SK-N-SH (cell line): ENCODE results near the gene DSCAM. TPM values are rescaled to one million over a fixed set of nuclear protein-coding genes. Genes with fewer than 3 reads are reported as not detected.

Source experiments
- CTCF ChIA-PET: fragments of 300-600, 350-600 bp; formaldehyde crosslinking; extraction: SDS; loops from one replicate; lab custom pipeline; 2021; lab: Yijun Ruan, JAX
- POLR2A ChIA-PET: fragments of 350-600 bp; sonication (Branson Sonifier 250); formaldehyde crosslinking; extraction: SDS; loops from one replicate; lab custom pipeline; 2020; ENCODE audit warnings: antibody characterized with exemption, inconsistent platforms; lab: Yijun Ruan, JAX
- DNase-seq: peaks from one replicate; pipeline ENCODE4 v3.0.0; 2012
- H2AFZ ChIP-seq: fragments of 200-600 bp; sonication (generic); 2 replicates; pipeline ENCODE4 v1.8.1; 2016; ENCODE audit warnings: antibody characterized with exemption, mild to moderate bottlenecking, low read depth
- H3F3A ChIP-seq: fragments of 200-600 bp; sonication (generic); replicated peaks from 2 replicates; pipeline ENCODE3; 2016; ENCODE audit warnings: antibody characterized with exemption, mild to moderate bottlenecking; ENCODE audit not compliant: insufficient read depth
- H3K27ac ChIP-seq, 2 experiments: fragments of 200-500 bp in 1 of 2; fragments of 200-600 bp in 1 of 2; sonication (Bioruptor generic) in 1 of 2; sonication (generic), shearing (Covaris generic) in 1 of 2; 2 replicates each; pipeline versions ENCODE4 v1.5.1 to v1.6.1; 2014 to 2016; ENCODE audit warnings: low read depth in 2 of 2, inconsistent platforms in 1 of 2, low read length in 1 of 2, mild to moderate bottlenecking in 1 of 2, mixed read lengths in 1 of 2
- H3K27me3 ChIP-seq: fragments of 200-600 bp; sonication (generic), shearing (Covaris generic); 2 replicates; pipeline ENCODE4 v1.6.1; 2016; ENCODE audit warnings: mixed run types; ENCODE audit not compliant: insufficient read depth
- H3K36me3 ChIP-seq, 2 experiments: fragments of 200-500 bp in 1 of 2; fragments of 200-600 bp in 1 of 2; sonication (Bioruptor generic) in 1 of 2; sonication (generic) in 1 of 2; replicated peaks in 1 of 2; 2 replicates each; pipeline versions ENCODE3 to v1.5.1; 2014 to 2016; ENCODE audit warnings: low read length in 1 of 2, mild to moderate bottlenecking in 1 of 2; ENCODE audit not compliant: insufficient read depth in 2 of 2, control insufficient read depth in 1 of 2
- H3K4me1 ChIP-seq, 2 experiments: fragments of 200-500 bp in 1 of 2; fragments of 200-600 bp in 1 of 2; sonication (Bioruptor generic) in 1 of 2; sonication (generic), shearing (Covaris generic) in 1 of 2; 2 replicates each; pipeline versions ENCODE4 v1.5.1 to v1.6.1; 2014 to 2016; ENCODE audit warnings: low read depth in 1 of 2, low read length in 1 of 2, mixed run types in 1 of 2; ENCODE audit not compliant: insufficient read depth in 2 of 2, control insufficient read depth in 1 of 2
- H3K4me2 ChIP-seq: fragments of 200-600 bp; sonication (generic), shearing (Covaris generic); 2 replicates; pipeline ENCODE4 v1.6.1; 2017; ENCODE audit warnings: mixed run types
- H3K4me3 ChIP-seq, 2 experiments: fragments of 200-500 bp in 1 of 2; fragments of 200-600 bp in 1 of 2; sonication (Bioruptor generic) in 1 of 2; sonication (generic), shearing (Covaris generic) in 1 of 2; 2 replicates each; pipeline versions ENCODE4 v1.5.1 to v1.8.1; 2014 to 2016; ENCODE audit warnings: low read depth in 2 of 2, inconsistent platforms in 1 of 2, low read length in 1 of 2, mild to moderate bottlenecking in 1 of 2, mixed read lengths in 1 of 2, moderate library complexity in 1 of 2
- H3K79me2 ChIP-seq: fragments of 200-600 bp; sonication (generic); 2 replicates; pipeline ENCODE4 v1.8.1; 2017; ENCODE audit warnings: mild to moderate bottlenecking; ENCODE audit not compliant: insufficient read depth
- H3K9ac ChIP-seq: fragments of 200-600 bp; sonication (generic); 2 replicates; pipeline ENCODE4 v1.6.1; 2017; ENCODE audit warnings: mixed run types
- H3K9me2 ChIP-seq: fragments of 200-600 bp; sonication (generic); 2 replicates; pipeline ENCODE4 v1.6.1; 2017; ENCODE audit warnings: mixed run types
- H3K9me3 ChIP-seq: fragments of 200-600 bp; sonication (generic); 2 replicates; pipeline ENCODE4 v1.6.1; 2017; ENCODE audit warnings: mixed run types, mild to moderate bottlenecking, moderate library complexity
- H4K20me1 ChIP-seq: fragments of 200-600 bp; sonication (generic); 2 replicates; pipeline ENCODE4 v1.6.1; 2017; ENCODE audit warnings: mild to moderate bottlenecking, mixed run types; ENCODE audit not compliant: insufficient read depth
- EP300 ChIP-seq, 2 experiments: IDR thresholded peaks; 2 replicates each; pipeline versions ENCODE4 v1.4.0 to v1.6.1; 2012; ENCODE audit warnings: borderline replicate concordance in 1 of 2, low read depth in 1 of 2, low read length in 1 of 2
- EZH2phosphoT487 ChIP-seq: fragments of 200-600 bp; sonication (generic); IDR thresholded peaks from 2 replicates; pipeline ENCODE4 v1.6.1; 2017; ENCODE audit warnings: low read depth, mixed run types, mild to moderate bottlenecking, antibody characterized with exemption, moderate library complexity, borderline replicate concordance
- FOSL2 ChIP-seq: IDR thresholded peaks from 2 replicates; pipeline ENCODE4 v1.4.0; 2012; ENCODE audit warnings: low read depth, mild to moderate bottlenecking, moderate library complexity, borderline replicate concordance
- FOXJ3 ChIP-seq: sonication (generic); formaldehyde crosslinking; IDR thresholded peaks from 2 replicates; pipeline ENCODE4 v1.5.1; 2020; ENCODE audit warnings: mild to moderate bottlenecking, missing genetic modification reagents
- GATA2 ChIP-seq: sonication (generic); formaldehyde crosslinking; IDR thresholded peaks from 2 replicates; pipeline ENCODE4 v1.5.0; 2020; ENCODE audit warnings: mild to moderate bottlenecking, missing genetic modification reagents
- MXI1 ChIP-seq: IDR thresholded peaks from 2 replicates; pipeline ENCODE4 v1.6.1; 2012; ENCODE audit warnings: mild to moderate bottlenecking, low read depth, low read length, improper control_type of control experiment
- NRF1 ChIP-seq: IDR thresholded peaks from 2 replicates; pipeline ENCODE4 v1.6.1; 2012; ENCODE audit warnings: low read depth, mild to moderate bottlenecking, low read length
- POLR2AphosphoS5 ChIP-seq: IDR thresholded peaks from 2 replicates; pipeline ENCODE4 v1.6.1; 2012; ENCODE audit warnings: low read depth, low read length
- RAD21 ChIP-seq: IDR thresholded peaks from 2 replicates; pipeline ENCODE4 v1.6.1; 2012; ENCODE audit warnings: mild to moderate bottlenecking, low read length
- RCOR1 ChIP-seq: fragments of 150-350 bp; IDR thresholded peaks from 2 replicates; pipeline ENCODE4 v1.6.1; 2017; ENCODE audit warnings: antibody characterized with exemption, low read length
- RFX5 ChIP-seq: IDR thresholded peaks from 2 replicates; pipeline ENCODE4 v1.6.1; 2012; ENCODE audit warnings: mild to moderate bottlenecking, improper control_type of control experiment, low read length
- TEAD4 ChIP-seq: IDR thresholded peaks from 2 replicates; pipeline ENCODE4 v1.4.0; 2012; ENCODE audit warnings: mild to moderate bottlenecking, borderline replicate concordance; ENCODE audit not compliant: insufficient read depth
- YY1 ChIP-seq: IDR thresholded peaks from 2 replicates; pipeline ENCODE4 v1.4.0; 2012; ENCODE audit warnings: low read depth, mild to moderate bottlenecking
- WGBS: methylation state at CpG from one replicate; pipeline ENCODE4 v1.1.6; 2017; ENCODE audit warnings: low lambda C conversion rate; 5-methylcytosine and 5-hydroxymethylcytosine counted together
- polyA plus RNA-seq, 3 experiments: library from polyadenylated mRNA; depleted of rRNA; stranded (reverse); fragments of >200 nt; gene quantifications; 2 replicates each; pipeline ENCODE4 v1.2.3, GENCODE V29; 2012
- TF ChIP-seq, protein P1 (sequence below): IDR thresholded peaks from 2 replicates; pipeline ENCODE4 v1.4.0; 2012; ENCODE audit warnings: low read depth
- TF ChIP-seq, protein P2 (sequence below): fragments of 200-600 bp; sonication (generic); IDR thresholded peaks from 2 replicates; pipeline ENCODE4 v1.6.1; 2017; ENCODE audit warnings: antibody characterized with exemption, mild to moderate bottlenecking, moderate library complexity
- TF ChIP-seq, protein P3 (sequence below): fragments of 150-350 bp; IDR thresholded peaks from 2 replicates; pipeline ENCODE4 v1.6.1; 2016; ENCODE audit warnings: mild to moderate bottlenecking, low read depth, low read length
- TF ChIP-seq, protein P4 (sequence below): IDR thresholded peaks from 2 replicates; pipeline ENCODE4; 2012
- TF ChIP-seq, protein P5 (sequence below): IDR thresholded peaks from 2 replicates; pipeline ENCODE4 v1.4.0; 2012; ENCODE audit warnings: low read depth, borderline replicate concordance
- TF ChIP-seq, protein P6 (sequence below): IDR thresholded peaks from 2 replicates; pipeline ENCODE4 v1.4.0; 2012; ENCODE audit warnings: low read depth, borderline replicate concordance

The DSCAM gene
- polyA plus RNA-seq, 1 of the 3 experiments (the other 2 are of a cell fraction), result not detected

DNA sequence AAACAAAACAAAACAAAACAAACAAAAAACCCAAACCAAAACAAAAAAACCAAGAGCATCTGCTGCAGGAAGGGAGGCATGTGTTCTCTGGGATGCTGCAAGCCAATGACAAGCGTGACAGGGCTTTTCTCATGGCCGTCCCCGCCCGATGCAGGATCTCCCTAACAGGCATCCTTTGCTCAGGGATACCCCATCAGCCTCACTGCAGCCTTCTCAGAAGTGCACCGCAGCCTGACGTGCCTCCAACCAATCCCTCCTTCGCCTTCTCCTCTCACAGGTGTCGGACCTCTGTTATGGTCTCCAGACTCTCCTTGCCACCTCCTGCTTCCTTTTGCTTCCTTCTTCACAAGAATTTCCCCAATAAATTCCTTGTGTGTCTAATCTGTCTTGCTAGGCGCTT is 832.6 kb downstream of the DSCAM start:
- H2AFZ ChIP-seq, result no peak overlapping the region
- no peaks in the 10 kb centered on the region for H4K20me1 ChIP-seq
- H3K4me1 ChIP-seq, result no peaks in the 10 kb centered on the region
- no peak overlapping the region for H3K4me2 ChIP-seq
- H3K79me2 ChIP-seq, result no peaks in the 10 kb centered on the region
- 38% methylated on average over 6 of the region's 9 CpGs for WGBS
- no peaks in the 10 kb centered on the region for H3K9me2 ChIP-seq
- ChIA-PET CTCF (no interaction called here), POLR2A (no interaction called here)
- no peaks in the 10 kb centered on the region for H3K36me3 ChIP-seq
- no peak for DNase-seq
- H3K27ac ChIP-seq, result no peak overlapping the region
- TF ChIP-seq NRF1, result no peak
- no peak for TF ChIP-seq POLR2AphosphoS5
- TF ChIP-seq, protein P1, sequence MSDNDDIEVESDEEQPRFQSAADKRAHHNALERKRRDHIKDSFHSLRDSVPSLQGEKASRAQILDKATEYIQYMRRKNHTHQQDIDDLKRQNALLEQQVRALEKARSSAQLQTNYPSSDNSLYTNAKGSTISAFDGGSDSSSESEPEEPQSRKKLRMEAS, result no peak
- TF ChIP-seq, protein P2, sequence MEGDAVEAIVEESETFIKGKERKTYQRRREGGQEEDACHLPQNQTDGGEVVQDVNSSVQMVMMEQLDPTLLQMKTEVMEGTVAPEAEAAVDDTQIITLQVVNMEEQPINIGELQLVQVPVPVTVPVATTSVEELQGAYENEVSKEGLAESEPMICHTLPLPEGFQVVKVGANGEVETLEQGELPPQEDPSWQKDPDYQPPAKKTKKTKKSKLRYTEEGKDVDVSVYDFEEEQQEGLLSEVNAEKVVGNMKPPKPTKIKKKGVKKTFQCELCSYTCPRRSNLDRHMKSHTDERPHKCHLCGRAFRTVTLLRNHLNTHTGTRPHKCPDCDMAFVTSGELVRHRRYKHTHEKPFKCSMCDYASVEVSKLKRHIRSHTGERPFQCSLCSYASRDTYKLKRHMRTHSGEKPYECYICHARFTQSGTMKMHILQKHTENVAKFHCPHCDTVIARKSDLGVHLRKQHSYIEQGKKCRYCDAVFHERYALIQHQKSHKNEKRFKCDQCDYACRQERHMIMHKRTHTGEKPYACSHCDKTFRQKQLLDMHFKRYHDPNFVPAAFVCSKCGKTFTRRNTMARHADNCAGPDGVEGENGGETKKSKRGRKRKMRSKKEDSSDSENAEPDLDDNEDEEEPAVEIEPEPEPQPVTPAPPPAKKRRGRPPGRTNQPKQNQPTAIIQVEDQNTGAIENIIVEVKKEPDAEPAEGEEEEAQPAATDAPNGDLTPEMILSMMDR, result no peak
- no peak for TF ChIP-seq TEAD4
- TF ChIP-seq MXI1, result no peak
- TF ChIP-seq EP300 (IDR thresholded peaks at IDR 0.05; ENCODE audit: borderline replicate concordance in 1 of 2, low read depth in 1 of 2, low read length in 1 of 2), result no peak
- TF ChIP-seq GATA2 (CRISPR knock-in tag), result no peak
- no peak for TF ChIP-seq RCOR1
- no peak for TF ChIP-seq FOSL2
- no peak for TF ChIP-seq RAD21
- H3K9me3 ChIP-seq, result no peaks in the 10 kb centered on the region
- no peaks in the 10 kb centered on the region for H3F3A ChIP-seq
- no peaks in the 10 kb centered on the region for H3K27me3 ChIP-seq
- no peak overlapping the region for H3K4me3 ChIP-seq
- H3K9ac ChIP-seq, result no peak overlapping the region

DNA sequence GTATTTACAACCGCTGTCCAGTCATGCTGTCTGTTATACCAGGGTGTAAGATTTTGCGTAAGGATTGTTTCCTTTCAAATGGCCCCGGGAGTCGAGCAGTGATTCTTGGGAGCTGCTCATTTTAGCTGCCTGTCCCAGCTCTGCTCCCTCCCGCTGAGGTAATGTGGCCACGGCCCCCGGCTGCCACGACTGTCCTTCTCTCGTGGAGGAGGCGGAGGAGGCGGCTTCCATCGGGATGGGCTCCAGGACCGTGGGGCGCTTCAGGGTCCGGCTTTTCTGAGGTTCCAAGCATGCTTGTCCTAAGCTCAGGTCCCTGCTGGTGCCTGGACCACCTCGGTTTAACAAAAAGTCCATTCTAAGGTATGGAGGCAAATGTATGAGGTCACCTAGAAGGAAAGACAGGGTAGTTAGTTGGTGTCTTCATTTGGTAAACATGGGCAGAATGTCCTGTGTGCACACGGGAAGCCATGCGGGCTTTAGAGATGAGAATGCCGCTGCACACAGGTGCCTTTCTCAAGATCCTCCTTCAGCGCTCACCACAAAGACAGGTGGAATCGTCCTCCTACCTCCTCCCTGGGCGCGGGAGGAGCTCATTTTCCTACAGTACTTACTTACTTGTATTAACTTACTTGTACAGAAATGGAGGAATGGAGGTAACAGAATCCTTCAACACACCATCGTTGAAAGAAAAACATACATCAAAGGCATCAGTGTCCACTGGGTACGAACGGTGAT is 833.8 kb downstream of the DSCAM start:
- WGBS, result 47% methylated on average over 25 of the region's 26 CpGs
- H3K9me3 ChIP-seq, result no peaks in the 10 kb centered on the region
- H3K27ac ChIP-seq, result no peak overlapping the region
- no peaks in the 10 kb centered on the region for H3K79me2 ChIP-seq
- H2AFZ ChIP-seq, result no peak overlapping the region
- no peaks in the 10 kb centered on the region for H3K4me1 ChIP-seq
- H3K9ac ChIP-seq, result no peak overlapping the region
- H4K20me1 ChIP-seq, result no peaks in the 10 kb centered on the region
- H3K36me3 ChIP-seq, result no peaks in the 10 kb centered on the region
- DNase-seq, result no peak
- H3F3A ChIP-seq, result no peaks in the 10 kb centered on the region
- no peaks in the 10 kb centered on the region for H3K27me3 ChIP-seq
- CTCF ChIA-PET, result no interaction called here
- H3K9me2 ChIP-seq, result no peaks in the 10 kb centered on the region
- POLR2A ChIA-PET, result no interaction called here
- H3K4me3 ChIP-seq, result no peak overlapping the region
- H3K4me2 ChIP-seq, result no peak overlapping the region
- no peak for TF ChIP-seq RFX5
- TF ChIP-seq, protein P3, sequence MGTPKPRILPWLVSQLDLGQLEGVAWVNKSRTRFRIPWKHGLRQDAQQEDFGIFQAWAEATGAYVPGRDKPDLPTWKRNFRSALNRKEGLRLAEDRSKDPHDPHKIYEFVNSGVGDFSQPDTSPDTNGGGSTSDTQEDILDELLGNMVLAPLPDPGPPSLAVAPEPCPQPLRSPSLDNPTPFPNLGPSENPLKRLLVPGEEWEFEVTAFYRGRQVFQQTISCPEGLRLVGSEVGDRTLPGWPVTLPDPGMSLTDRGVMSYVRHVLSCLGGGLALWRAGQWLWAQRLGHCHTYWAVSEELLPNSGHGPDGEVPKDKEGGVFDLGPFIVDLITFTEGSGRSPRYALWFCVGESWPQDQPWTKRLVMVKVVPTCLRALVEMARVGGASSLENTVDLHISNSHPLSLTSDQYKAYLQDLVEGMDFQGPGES, result no peak
- TF ChIP-seq RCOR1, result no peak
- no peak for TF ChIP-seq YY1
- TF ChIP-seq, protein P4, sequence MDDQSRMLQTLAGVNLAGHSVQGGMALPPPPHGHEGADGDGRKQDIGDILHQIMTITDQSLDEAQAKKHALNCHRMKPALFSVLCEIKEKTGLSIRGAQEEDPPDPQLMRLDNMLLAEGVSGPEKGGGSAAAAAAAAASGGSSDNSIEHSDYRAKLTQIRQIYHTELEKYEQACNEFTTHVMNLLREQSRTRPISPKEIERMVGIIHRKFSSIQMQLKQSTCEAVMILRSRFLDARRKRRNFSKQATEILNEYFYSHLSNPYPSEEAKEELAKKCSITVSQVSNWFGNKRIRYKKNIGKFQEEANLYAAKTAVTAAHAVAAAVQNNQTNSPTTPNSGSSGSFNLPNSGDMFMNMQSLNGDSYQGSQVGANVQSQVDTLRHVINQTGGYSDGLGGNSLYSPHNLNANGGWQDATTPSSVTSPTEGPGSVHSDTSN, result no peak
- no peak for TF ChIP-seq EZH2phosphoT487
- TF ChIP-seq, protein P5, sequence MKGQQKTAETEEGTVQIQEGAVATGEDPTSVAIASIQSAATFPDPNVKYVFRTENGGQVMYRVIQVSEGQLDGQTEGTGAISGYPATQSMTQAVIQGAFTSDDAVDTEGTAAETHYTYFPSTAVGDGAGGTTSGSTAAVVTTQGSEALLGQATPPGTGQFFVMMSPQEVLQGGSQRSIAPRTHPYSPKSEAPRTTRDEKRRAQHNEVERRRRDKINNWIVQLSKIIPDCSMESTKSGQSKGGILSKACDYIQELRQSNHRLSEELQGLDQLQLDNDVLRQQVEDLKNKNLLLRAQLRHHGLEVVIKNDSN, result no peak
- TF ChIP-seq FOSL2, result no peak
- TF ChIP-seq, protein P6, sequence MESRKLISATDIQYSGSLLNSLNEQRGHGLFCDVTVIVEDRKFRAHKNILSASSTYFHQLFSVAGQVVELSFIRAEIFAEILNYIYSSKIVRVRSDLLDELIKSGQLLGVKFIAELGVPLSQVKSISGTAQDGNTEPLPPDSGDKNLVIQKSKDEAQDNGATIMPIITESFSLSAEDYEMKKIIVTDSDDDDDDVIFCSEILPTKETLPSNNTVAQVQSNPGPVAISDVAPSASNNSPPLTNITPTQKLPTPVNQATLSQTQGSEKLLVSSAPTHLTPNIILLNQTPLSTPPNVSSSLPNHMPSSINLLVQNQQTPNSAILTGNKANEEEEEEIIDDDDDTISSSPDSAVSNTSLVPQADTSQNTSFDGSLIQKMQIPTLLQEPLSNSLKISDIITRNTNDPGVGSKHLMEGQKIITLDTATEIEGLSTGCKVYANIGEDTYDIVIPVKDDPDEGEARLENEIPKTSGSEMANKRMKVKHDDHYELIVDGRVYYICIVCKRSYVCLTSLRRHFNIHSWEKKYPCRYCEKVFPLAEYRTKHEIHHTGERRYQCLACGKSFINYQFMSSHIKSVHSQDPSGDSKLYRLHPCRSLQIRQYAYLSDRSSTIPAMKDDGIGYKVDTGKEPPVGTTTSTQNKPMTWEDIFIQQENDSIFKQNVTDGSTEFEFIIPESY, result no peak
- TF ChIP-seq POLR2AphosphoS5, result no peak
- no peak for TF ChIP-seq FOXJ3 (CRISPR knock-in tag)
- TF ChIP-seq GATA2 (CRISPR knock-in tag), result no peak
- TF ChIP-seq, protein P1, result no peak
